H1 (cell line): ENCODE data around the gene DPM2.

Experiments
- EGR1 ChIP-seq: IDR thresholded peaks from 2 replicates; pipeline ENCODE4 v1.6.1; 2011; ENCODE audit warnings: low read depth, low read length, borderline replicate concordance
- POLR2A ChIP-seq, 2 experiments: IDR thresholded peaks; 1 replicate in 1 of 2; 2 replicates in 1 of 2; pipeline ENCODE4 v1.6.1; 2011; ENCODE audit warnings: low read depth in 2 of 2, low read length in 2 of 2, mild to moderate bottlenecking in 2 of 2; ENCODE audit errors: control extremely low read depth in 1 of 2
- POLR2AphosphoS5 ChIP-seq: IDR thresholded peaks from 2 replicates; pipeline ENCODE4 v1.6.1; 2011; ENCODE audit warnings: low read depth, low read length
- SRF ChIP-seq: IDR thresholded peaks from 2 replicates; pipeline ENCODE4 v1.6.1; 2011; ENCODE audit warnings: mild to moderate bottlenecking, low read depth, low read length, moderate library complexity
- TF ChIP-seq, protein P1 (sequence below), 3 experiments: IDR thresholded peaks; 1 replicate in 2 of 3; 2 replicates in 1 of 3; pipeline versions ENCODE4 v1.5.1 to v1.6.1; 2011; ENCODE audit warnings: low read length in 3 of 3, mild to moderate bottlenecking in 3 of 3, inconsistent platforms in 2 of 3, low read depth in 1 of 3, moderate library complexity in 1 of 3; ENCODE audit not compliant: insufficient read depth in 1 of 3; ENCODE audit errors: control extremely low read depth in 1 of 3

DNA sequence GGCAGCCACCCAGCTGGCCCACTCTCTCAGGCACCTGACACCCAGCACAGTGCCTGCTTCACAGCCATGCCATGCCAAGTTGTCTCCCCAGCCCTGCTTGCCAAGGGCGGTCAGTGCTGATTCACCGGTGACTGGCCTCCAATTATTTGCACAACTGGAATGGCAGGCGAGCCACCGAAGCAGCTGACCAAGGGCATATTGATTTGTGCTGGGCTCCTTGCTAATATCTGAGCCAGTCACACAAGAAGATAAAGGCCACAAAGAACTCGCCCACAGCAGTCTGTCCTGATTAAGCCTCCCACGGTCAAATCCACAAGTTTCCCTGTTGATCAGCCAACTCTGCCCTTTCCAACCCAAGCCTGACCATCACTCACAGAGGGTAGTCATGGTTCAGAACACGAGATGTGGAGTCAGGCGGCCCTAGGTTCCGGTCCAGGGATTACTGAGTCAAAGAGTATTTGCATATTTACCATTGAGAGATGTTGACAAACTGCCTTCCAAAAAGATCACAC is 49.5 kb upstream of the DPM2 start:
- TF ChIP-seq EGR1 (no peak), SRF (no peak), POLR2A (IDR thresholded peaks at IDR 0.05; ENCODE audit: control extremely low read depth in 1 of 2, low read depth in 2 of 2, low read length in 2 of 2) (no peak), POLR2AphosphoS5 (no peak)
- TF ChIP-seq, protein P1, sequence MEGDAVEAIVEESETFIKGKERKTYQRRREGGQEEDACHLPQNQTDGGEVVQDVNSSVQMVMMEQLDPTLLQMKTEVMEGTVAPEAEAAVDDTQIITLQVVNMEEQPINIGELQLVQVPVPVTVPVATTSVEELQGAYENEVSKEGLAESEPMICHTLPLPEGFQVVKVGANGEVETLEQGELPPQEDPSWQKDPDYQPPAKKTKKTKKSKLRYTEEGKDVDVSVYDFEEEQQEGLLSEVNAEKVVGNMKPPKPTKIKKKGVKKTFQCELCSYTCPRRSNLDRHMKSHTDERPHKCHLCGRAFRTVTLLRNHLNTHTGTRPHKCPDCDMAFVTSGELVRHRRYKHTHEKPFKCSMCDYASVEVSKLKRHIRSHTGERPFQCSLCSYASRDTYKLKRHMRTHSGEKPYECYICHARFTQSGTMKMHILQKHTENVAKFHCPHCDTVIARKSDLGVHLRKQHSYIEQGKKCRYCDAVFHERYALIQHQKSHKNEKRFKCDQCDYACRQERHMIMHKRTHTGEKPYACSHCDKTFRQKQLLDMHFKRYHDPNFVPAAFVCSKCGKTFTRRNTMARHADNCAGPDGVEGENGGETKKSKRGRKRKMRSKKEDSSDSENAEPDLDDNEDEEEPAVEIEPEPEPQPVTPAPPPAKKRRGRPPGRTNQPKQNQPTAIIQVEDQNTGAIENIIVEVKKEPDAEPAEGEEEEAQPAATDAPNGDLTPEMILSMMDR (IDR thresholded peaks at IDR 0.05; ENCODE audit: control extremely low read depth in 1 of 3, insufficient read depth in 1 of 3, low read depth in 1 of 3, low read length in 3 of 3), result no peak
